Stimulated activated CD8-positive, alpha-beta memory T cell treated with anti-CD3 and anti-CD28 coated beads, Interleukin-4, amount 100 ng/mL, for 48 hours (primary cell): ENCODE results near the gene AMPD3.
A peak's percentile ranks its signal among the peaks of the same experiment; 100 is the strongest.
"Not testable (repeated sequence)": the region's sequence is repeated elsewhere in the genome, so short reads cannot be mapped to it uniquely, and the experiment has no call there.

Experiments
- DNase-seq: peaks from one replicate; pipeline ENCODE4 v3.0.0-alpha.2; 2020

Gene AMPD3

GRCh38 chr11:10454878-10455631, at the start of gene AMPD3:
TSS of gene AMPD3 (plus strand) at chr11:10455264. CDS start at chr11:10461520, 6,256 bp downstream.
- DNase-seq: peak; percentile 51

GRCh38 chr11:10405865-10406592, 49.0 kb upstream of the AMPD3 start:
- peak; percentile 64 for DNase-seq

GRCh38 chr11:10407055-10407454, 48.0 kb upstream of the AMPD3 start:
- no peak for DNase-seq

- DNase-seq: no peak
Observed at GRCh38 chr11:10407749-10408685, 47.0 kb upstream of the AMPD3 start.

- no peak for DNase-seq
Observed at GRCh38 chr11:10409207-10409661, 45.8 kb upstream of the AMPD3 start.

GRCh38 chr11:10410106-10410843, 44.8 kb upstream of the AMPD3 start:
- DNase-seq: no peak

GRCh38 chr11:10410844-10411200, 44.2 kb upstream of the AMPD3 start:
- no peak for DNase-seq

GRCh38 chr11:10412266-10412665, 42.8 kb upstream of the AMPD3 start:
- no peak for DNase-seq

GRCh38 chr11:10413268-10413667, 41.8 kb upstream of the AMPD3 start:
- no peak for DNase-seq

- no peak for DNase-seq
Observed at GRCh38 chr11:10414181-10414580, 40.9 kb upstream of the AMPD3 start.

- DNase-seq: no peak
Observed at GRCh38 chr11:10414659-10415058, 40.4 kb upstream of the AMPD3 start.

- DNase-seq: no peak
Observed at GRCh38 chr11:10415817-10416392, 39.2 kb upstream of the AMPD3 start.

- no peak for DNase-seq
Observed at GRCh38 chr11:10418259-10418949, 36.7 kb upstream of the AMPD3 start.

- DNase-seq: no peak
Observed at GRCh38 chr11:10418950-10419310, 36.1 kb upstream of the AMPD3 start.

- no peak for DNase-seq
Observed at GRCh38 chr11:10426475-10426874, 28.6 kb upstream of the AMPD3 start.

- DNase-seq: no peak
Observed at GRCh38 chr11:10428453-10428852, 26.6 kb upstream of the AMPD3 start.

- DNase-seq: no peak
Observed at GRCh38 chr11:10429526-10429925, 25.5 kb upstream of the AMPD3 start.

GRCh38 chr11:10432493-10432892, 22.6 kb upstream of the AMPD3 start:
- no peak for DNase-seq

GRCh38 chr11:10432971-10433370, 22.1 kb upstream of the AMPD3 start:
- no peak for DNase-seq

GRCh38 chr11:10436224-10436623, 18.8 kb upstream of the AMPD3 start:
- no peak for DNase-seq

- DNase-seq: not testable (repeated sequence)
Observed at GRCh38 chr11:10436683-10437082, 18.4 kb upstream of the AMPD3 start.

- no peak for DNase-seq
Observed at GRCh38 chr11:10438458-10438857, 16.6 kb upstream of the AMPD3 start.
